Cardiac septum (tissue), 1 donor: ENCODE data around the gene ZNF430. TPM values are rescaled to one million over a fixed set of nuclear protein-coding genes. Genes with fewer than 3 reads are reported as not detected.
A peak's percentile ranks its signal among the peaks of the same experiment; 100 is the strongest.
"Not testable (repeated sequence)": the region's sequence is repeated elsewhere in the genome, so short reads cannot be mapped to it uniquely, and the experiment has no call there.

Experiments
- DNase-seq: peaks from one replicate; pipeline ENCODE4 v3.0.0-alpha.2; 2020; ENCODE audit warnings: low spot score
- intact Hi-C: fragments of 100-400 bp; cut with DNase I; formaldehyde crosslinking; loops from one replicate; pipeline ENCODE4 v1.14.0; 2022
- long read RNA-seq: library from polyadenylated mRNA; unstranded; transcript quantifications from one replicate; pipeline ENCODE4 v2.0.0, GENCODE V29; 2021
- total RNA-seq: library from RNA; stranded (reverse); fragmentation: NEBNext Ultra II Directional; extraction: Animal tissue kit (Norgen Biotek cat#: 25700); gene quantifications from one replicate; pipeline ENCODE4 v1.2.1, GENCODE V29; 2021
- donor health status: DM: no; HTN: no; CAD: no.

ZNF430 gene
- total RNA-seq: 6.2 TPM
- long read RNA-seq, partial matches to known transcripts: 0 of 6 reads
- long read RNA-seq, other reads (novel, unspliced or antisense): 3 of 6 reads

GRCh38 chr19:21020298-21021227, at the start of gene ZNF430:
ZNF430 (plus strand) TSS chr19:21020657; CDS start chr19:21020801, 144 bp downstream.
- DNase-seq: peak; percentile 96
- intact Hi-C loops: no loop called here

DNA sequence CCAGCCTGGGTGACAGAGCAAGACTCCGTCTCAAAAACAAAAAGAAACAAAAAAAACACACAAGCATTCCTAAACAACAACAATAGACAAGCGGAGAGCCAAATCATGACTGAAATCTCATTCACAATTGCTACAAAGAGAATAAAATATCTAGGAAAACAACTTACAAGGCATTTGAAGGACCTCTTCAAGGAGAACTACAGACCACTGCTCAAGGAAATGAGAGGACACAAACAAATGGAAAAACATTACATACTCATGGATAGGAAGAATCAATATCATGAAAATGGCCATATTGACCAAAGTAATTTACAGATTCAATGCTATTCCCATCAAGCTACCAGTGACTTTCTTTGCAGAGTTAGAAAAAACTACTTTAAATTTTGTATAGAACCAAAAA, 27.7 kb upstream of the ZNF430 start:
- intact Hi-C loops: not testable (repeated sequence)

DNA sequence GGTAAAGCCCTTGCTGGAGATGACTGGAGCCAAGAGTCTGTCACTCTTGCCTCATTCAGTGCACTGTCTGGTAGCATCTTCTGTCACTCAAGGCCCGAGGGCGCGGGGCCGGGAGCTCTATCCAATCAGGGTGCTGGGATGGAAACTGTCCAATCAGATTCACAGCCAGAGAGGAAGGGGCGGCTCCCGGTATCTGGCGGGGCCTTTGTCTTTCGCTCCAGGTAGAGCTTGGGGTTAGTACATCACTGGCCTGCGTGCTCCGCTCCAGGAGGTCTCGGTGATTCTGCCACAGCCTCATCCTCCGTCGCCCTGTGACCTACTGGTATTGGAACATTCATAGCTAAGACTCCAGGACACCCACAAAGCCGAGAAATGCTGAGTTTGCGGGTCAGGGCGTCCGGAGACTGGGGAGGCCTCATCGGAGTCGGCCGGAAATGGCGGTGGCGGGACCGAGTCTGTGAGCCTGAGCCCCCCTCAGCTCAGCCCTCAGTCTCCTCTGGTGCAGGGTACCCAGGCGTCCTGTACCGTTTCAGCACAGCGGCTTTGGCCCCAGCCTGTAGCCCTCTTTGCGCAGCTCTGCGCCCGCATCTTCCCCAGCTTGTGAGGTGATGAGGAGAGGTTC, 20.6 kb upstream of the ZNF430 start:
- DNase-seq: peak; percentile 89
- intact Hi-C loops: no loop called here

More for the DNA sequence above, 27.7 kb upstream of the ZNF430 start:
- not testable (repeated sequence) for DNase-seq

GRCh38 chr19:21021238-21021637, 781 bp downstream of the ZNF430 start:
- DNase-seq, intact Hi-C loops: not testable (repeated sequence)

DNA sequence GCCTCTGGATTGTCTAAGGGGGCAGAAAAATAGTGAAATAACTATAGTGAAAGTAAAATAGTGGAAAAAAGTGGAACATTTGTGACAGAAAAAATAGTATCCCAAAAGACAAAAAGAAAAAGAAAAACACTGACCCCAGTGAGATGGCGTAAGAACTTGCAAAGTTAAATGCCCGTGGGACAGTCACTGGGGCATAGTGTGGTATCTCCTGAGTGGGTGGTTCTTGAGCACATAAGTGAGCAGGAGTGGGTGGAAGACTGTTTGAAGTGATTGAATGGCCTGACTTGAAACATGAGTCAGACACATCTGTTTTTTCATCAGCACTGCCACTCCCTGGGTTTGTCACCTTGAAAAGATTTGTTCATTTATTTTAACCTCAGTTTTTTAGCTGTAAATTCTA, 2.5 kb downstream of the ZNF430 start:
- intact Hi-C loops: no loop called here
- DNase-seq: no peak

GRCh38 chr19:21023901-21024300, 3.4 kb downstream of the ZNF430 start:
- DNase-seq: no peak
- intact Hi-C loops: no loop called here

DNA sequence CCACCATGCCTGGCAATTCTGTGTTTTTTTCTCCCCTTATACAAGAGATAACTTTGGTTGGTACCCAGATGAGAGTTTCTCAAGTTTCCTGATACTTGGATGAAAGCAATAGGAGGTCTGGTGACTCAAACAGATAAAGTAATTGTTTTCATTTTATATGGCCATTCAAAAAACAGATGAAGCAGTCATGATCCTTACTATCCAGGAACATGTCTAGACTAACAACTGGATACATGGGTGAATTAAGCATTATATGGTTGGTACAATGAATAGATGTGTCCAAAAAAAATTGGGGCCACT, 8.5 kb downstream of the ZNF430 start:
- intact Hi-C loops: no loop called here

GRCh38 chr19:21045028-21045427, 24.6 kb downstream of the ZNF430 start:
- no peak for DNase-seq
- intact Hi-C loops: no loop called here

More for the DNA sequence above, 8.5 kb downstream of the ZNF430 start:
- no peak for DNase-seq

GRCh38 chr19:21046489-21046888, 26.0 kb downstream of the ZNF430 start:
- intact Hi-C loops: no loop called here
- no peak for DNase-seq

DNA sequence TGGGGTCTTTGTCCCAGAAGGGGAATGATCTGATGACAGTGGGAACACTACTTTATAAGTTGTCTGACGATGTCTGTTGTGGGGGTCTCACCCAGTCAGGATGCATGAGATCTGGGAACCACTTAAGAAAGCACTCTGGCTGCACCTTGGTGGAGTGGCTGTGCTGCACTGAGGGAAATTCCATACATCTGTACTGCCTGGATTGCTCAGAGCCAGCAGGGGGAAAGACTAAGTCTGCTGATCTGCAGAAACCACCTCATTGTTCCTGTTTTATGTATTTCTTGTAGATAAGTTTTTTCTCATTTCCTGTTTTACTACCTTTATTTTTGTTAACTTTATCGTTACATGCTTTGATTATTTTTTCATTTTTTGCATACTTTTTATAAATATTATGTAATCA, 27.3 kb downstream of the ZNF430 start:
- intact Hi-C loops: no loop called here
- no peak for DNase-seq

GRCh38 chr19:21052902-21053301, 32.4 kb downstream of the ZNF430 start:
- intact Hi-C loops: no loop called here
- no peak for DNase-seq

GRCh38 chr19:21065336-21065735, 44.9 kb downstream of the ZNF430 start:
- intact Hi-C loops: no loop called here
- DNase-seq: no peak

- peak; percentile 95 for DNase-seq
- intact Hi-C loops: no loop called here
These were observed 61.8 kb downstream of the ZNF430 start, which contains the start of gene ZNF714 for GRCh38 chr19:21082011-21082975. ZNF714 (plus strand) TSS chr19:21082203; CDS start chr19:21098269, 16,066 bp downstream.

DNA sequence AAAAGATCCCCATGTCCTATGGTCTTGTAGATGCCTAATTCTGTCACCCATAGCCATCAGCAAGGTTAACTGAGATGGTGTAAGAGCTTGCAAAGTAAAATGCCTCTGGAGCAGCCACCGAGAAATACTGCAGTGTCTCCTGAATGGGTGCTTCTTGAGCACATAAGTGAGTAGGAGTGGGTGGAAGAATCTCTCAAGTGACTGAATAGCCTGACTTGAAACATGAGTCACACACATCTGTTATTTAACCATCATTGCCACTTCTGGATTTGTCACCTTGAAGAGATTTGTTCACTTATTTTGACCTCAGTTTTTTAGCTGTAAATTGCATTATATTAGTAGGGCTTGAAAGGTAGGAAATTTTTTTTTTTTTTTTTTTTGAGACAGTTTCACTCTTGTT, 63.9 kb downstream of the ZNF430 start:
- intact Hi-C loops: no loop called here
- DNase-seq: no peak

DNA sequence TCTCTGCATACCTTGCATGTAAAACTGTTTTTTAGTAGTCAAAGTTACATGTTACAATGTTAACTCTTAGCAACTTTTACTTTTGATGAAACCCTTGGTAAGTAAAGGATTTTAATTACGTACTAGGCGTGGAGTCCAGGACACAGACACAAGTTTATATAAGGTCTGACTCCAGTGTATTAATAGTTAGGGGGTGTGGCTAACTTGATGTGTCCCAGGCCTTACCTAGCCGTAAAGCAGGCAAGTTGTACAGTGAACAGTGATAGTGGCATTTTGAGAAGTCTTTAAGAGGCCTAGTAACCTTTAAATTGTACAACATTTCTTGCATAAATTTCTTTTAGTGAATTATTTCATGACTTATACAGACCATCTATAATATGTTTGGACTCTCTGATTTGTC, 67.4 kb downstream of the ZNF430 start:
- intact Hi-C loops: no loop called here

DNA sequence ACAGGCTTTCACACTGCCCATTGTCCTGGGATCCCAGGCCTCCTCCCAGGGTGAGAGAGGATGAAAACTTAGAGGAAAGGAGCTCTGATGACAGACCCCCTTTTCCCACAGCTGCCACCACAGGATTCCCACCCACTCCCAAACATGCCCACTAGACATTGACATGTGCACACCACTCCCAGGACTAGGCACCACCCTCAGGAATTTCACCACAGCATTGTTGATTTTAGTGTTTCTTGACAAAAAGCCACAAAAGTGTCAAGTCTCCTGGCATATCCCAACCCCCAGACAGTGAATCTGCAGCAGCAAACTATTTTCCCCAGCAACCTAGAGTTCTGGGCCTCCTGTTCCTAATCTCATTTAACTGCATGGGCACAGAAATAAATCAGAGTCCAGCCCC, 71.7 kb downstream of the ZNF430 start:
- DNase-seq: no peak
- intact Hi-C loops: no loop called here

More for the DNA sequence above, 67.4 kb downstream of the ZNF430 start:
- no peak for DNase-seq

DNA sequence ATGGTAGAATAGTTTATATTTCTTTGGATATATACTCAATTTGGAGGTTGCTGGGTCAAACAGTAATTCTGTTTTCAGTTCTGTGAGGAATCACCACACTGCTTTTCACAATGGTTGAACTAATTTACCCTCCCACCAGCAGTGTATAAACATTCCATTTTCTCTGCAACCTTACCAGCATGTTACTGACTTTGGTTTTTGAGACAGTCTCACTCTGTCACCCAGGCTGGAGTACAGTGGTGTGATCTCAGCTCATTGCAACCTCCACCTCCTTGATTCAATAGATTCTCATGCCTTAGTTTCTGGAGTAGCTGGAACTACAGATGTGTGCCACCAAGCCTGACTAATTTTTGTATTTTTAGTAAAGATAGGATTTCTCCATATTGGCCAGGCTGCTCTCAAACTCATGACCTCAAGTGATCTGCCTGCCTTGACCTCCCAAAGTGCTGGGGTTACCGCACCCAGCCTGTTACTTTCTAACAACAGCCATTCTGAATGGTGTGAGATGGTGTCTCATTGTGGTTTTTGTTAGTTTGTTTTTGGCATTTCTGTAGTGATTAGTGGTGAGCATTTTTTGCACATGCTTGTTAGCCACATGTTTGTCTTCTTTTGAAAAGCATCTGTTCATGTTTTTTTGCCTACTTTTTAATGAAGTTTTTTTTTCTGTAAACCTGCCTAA, 74.0 kb downstream of the ZNF430 start:
- no peak for DNase-seq
- intact Hi-C loops: no loop called here

DNA sequence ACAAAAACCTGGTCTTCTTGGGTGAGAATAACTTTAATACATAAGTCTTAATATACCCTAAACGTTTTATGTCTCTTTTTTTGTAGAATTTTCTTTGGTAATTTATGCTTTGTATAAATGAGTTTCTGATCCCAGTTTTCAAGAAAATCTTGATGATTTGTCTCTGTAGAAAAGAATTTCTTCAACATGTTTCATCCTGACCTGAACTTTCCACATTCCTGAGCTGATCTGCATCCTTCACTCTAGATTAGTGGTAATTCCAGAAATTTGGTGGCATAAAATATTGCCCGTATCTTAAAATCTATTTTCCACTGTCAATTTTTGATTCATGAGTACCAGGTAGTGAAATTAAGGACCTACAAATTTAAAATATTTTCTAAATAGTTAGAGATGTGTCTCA, 77.8 kb downstream of the ZNF430 start:
- intact Hi-C loops: no loop called here
- no peak for DNase-seq
